Activated naive CD4-positive, alpha-beta T cell (primary cell): Measurements from ENCODE around the gene RASGRP2.

Experiments used
- DNase-seq, 4 experiments: peaks; one replicate each; lab custom pipeline; 2025; lab: John Stamatoyannopoulos, UW

Gene RASGRP2

DNA sequence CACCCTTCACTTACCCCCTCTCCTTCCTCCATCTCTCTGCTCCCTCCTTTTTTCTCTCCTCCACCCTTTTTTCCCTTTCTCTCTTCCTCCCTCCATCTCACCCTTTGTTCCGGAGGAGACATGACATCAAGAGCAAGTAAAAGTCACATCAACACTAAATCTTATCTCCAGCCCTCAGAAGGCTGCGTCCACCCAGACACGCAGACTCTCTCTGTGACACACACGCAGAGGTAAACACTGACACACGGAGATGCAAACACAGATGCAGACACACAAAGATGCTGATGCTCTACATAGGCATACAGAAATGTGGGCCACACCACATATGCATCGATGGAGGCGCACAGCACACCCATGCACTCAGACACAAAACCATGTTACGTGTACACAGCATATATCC, 47.9 kb downstream of the RASGRP2 start:
- no peak for DNase-seq

DNA sequence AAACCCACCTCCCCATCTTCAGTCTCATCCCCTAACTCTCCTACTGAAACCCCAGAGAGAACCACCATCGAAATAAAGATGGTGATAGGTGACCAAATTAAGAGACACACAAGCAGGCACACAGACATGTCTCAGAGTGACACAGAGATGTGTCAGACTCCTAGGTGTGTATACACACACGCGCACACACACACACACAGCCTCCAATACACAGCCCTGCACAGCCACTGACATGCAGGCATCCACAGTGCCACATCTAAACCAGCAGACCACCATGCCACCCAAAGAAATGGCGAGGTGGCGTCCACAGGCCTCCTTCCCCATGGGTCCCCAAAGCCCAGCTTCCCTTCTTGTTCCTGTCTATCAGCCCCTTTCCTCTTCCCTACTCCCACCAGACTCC, 48.4 kb downstream of the RASGRP2 start:
- no peak for DNase-seq

DNA sequence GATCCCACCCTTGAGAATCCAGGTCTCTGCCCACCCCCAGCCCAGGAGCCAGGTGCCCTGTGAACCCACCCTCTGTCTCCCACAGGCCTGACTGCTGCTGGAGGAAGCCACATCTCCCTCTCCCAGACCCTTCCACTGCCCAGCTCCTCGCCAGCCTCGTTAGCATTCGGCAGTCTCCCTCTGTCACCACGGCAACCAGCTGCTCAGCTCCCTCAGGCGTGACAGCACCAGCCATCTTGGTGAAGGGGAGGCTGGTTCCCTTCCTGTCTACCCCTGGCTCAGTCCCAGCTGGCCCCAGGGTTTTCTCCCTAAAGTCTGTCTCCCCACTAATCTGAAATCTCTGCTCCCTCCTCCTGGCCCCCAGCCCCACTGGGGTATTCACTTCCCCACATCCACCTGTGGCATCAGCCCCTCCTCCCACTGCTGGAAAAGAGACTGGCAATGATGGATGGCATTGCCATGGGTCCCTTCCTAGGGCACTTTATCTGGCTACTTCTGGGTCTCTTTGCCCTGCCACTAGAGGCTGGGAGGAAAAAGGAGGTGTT, 49.0 kb downstream of the RASGRP2 start:
- no peak for DNase-seq

DNA sequence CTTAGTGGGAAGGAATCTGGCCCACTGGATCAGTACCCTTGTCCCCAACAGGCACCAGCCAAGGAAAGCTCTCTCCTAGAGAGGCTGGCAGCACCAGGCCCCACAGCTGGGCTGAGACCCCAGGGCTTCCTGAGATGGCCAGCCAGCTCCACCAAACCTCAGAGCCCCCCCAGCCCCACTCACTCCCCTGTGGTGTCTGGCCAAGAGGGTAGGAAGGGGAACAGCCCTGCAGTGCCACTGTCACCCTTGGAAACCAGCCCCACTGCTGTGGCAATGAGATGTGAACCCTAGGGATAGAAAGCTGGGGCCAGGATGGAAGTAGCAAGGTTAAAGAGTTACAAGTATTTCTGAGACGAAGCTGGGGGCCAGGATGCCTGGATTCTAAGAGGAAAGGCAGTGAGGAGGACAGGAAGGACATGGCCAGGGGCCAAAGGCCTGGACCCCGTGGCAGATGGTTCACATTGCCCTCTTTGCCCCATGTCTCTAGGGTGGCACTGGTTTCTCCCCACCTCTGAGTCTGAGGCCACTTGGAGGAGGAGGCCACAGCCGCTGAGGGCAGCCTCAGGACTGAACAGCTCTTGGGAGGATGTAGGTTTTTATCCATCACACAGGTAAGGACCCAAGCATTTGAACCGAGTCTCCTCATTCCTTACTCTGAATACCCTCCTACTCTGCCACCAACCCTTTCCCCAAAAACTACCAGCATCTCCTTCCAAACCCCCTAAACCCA, 49.8 kb downstream of the RASGRP2 start:
- no peak for DNase-seq

DNA sequence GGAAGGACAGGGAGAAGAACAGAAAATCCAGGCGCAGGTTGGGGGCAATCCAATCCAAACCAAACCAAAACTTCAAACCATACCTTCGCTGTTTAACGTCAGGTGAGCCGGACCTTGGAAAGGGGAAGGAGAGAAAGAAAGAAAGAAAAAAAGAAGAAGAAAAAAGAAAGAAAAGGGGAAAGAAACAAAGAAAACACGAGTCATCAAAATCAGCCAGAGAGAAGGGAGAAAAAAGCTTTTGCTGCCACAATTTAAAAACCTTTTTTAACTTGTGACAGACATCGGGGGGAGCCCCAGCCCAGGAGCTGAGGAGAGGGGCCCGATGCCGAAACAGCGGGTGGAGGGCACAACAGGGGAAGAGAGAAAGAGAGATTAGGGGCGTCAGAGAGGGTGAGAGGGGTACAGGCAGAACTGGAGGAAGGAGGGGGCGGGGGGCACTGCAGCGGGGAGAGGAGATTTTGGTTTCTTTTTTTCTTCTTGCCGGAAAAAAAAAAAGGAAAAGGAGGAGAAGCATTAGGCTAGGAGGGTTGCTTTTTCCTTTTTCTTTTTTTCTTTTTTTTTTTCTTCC, 51.1 kb downstream of the RASGRP2 start:
- DNase-seq, result no peak

DNA sequence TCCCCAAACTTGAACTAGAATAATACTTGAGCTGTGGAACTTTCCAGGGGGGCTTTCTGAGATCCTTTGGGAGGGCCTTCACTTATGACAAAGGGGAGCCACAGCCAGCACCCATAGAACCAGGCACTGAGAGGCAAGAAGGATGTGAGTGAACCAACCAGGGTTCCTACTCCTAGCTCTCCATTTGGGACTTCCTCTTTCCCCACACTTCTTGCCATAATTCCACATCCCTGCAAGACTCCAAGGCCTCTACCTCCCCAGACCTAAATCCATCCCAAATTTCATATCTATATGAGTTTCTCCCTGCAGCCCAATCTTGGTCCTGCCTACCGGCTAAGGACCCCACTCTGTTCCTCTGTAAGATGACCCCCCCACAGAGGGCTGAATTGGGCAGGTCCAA, 52.4 kb downstream of the RASGRP2 start:
- DNase-seq, result no peak

DNA sequence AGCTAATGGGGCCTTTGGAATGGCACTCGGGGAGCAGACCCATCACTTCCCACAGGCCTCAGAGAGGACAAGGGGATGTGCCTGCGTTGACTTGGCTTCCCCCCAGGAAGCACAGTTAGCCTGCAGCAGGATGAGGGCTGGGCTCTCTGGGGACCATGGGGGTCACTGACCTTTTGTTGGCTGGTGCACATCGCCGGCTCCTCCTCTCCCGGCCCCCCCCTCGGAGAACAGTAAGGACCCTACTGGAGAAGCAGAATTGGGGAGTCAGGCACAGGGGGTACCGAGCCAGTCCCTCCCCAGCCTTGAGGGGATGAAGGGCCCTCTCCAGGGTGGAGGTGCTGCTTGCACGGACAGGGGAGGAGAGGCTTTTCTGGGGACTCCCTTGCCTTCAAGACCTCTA, 53.7 kb downstream of the RASGRP2 start:
- DNase-seq, result no peak

DNA sequence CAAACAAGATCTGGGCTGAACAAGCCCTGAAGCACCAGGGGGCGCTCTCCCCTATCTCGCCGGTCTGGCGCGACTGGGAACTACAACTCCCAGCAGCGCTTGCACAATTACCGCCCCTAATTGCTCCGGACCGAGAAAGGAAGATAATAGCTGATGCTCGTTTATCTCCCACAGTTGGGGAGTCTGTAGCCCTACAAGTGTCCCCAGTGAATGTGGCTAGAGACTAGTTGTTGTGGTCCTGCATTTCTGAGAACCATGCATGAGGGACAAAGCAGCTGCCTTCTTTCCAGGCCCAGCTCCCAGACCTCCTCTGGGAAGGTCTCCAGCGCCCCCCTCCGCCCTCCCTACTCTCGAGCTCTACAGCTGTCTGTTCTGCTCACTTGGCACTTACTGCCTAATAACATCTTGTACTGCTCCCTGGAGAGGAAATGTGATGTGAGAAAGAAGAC, 55.4 kb downstream of the RASGRP2 start:
- DNase-seq, result peak; percentile 81 to 91 (median 86)

DNA sequence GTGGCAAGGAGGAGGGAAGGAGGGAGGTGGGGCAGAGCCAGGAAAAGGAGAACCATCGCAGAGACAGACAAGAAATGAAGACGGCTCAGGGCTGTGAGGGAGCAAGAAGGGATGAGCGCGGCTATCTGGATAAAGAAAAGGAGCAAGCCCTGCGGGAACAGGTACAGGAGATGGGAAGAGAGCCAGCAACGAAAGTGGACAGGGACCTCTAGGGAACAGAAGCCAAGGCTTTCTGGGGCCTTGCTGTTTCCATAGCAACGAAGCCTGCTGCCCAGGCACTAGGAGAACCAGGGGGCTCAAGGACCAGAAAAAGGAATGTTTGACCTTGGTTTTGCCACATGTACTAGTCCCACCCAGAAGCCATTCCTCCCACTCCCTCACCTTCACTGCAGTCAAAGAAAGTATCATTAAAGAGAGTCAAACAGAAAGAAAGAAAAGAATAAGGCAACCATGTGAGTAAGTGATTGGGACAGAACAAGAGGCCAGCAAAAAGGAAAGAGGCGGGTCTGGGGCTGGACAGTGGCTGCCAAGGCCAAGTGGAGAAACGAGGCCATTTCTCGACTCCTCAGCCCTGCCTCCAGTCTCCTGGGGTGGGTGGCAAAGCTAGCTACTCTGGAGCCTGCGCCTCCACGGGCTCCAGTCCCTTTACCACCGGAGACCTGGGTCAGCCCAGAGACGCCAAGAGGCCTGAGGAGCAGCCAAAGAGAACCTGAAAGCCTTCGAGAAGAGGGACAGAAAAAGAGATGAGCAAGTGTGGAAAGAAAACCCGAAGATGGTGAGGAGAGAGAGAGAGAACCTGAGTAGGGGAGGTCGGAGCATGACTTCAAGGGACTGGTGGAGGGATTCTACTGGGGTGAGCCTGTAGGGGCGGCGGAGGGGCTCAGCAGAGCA, 56.1 kb downstream of the RASGRP2 start:
- no peak for DNase-seq

DNA sequence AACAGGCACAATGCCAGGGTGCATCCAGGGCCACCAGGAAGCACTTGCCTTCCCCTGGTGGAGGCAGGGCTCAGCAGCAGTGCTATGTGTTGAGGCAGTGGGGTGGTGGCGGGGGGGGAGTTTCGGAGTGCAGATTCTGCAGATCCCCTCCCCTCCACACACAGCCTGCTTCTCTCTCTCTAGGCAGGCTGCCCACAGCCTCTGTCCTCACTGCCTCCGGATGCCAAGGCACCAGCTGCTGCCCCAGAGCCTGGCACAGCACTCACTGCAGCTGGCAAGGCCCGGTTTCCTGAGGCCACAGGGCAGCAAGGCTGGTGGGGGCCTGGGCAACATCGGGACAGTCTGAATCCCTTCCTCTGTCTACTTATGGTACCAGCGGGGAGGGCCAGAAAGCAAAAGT, 56.7 kb downstream of the RASGRP2 start:
- DNase-seq, result no peak

DNA sequence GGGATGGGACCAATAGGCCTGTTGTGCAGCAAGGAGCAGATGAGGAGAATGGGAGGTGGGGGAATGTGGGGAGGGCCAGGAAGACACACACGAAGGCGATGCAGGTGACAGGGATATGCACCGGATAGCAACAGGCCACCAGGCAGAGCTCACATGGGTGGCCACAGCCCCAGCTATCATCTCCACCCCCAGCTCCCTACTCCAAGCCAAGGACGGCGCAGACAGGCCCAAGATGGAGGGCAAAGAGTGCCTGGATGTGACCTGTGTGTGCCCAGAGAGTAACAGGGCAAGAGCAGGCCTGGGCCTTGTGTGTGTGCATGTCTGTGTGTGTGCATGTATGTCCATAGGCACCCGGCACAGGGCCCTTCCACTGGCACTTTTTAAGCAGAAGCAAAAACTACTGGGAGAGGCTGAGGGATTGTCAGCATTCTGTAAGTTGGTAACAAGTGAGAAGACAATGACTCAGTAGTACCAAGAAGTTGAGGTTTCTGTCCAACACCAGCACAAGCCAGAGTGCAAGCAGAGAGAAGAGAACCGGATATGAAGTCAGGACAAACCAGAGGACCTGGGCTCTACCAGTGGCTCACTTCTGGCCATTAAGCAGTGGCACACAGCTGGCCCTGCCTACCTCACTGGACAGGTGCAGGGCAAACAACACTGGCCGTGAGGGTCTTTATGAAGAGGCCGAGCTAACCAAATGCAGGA, 57.3 kb downstream of the RASGRP2 start:
- no peak for DNase-seq

DNA sequence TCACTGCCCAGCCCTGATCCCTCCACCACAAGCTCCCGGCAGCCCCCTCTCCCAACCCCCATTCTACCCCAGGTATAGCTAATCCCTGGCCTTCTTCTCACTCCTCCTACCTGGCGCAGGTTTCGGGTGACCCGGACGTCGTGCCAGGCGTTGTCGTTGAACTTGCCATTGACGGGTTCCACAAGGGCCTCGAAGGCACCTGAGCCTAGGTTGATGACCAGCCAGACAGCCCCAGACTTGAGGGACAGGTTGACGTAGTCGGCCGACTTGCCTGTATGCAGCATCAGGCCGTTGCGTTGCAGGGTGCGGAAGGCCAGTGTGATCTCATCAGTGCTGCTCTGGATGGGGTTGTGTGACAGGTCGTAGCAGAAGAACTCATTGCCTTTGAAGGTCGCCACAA, 58.4 kb downstream of the RASGRP2 start:
- DNase-seq, result no peak

DNA sequence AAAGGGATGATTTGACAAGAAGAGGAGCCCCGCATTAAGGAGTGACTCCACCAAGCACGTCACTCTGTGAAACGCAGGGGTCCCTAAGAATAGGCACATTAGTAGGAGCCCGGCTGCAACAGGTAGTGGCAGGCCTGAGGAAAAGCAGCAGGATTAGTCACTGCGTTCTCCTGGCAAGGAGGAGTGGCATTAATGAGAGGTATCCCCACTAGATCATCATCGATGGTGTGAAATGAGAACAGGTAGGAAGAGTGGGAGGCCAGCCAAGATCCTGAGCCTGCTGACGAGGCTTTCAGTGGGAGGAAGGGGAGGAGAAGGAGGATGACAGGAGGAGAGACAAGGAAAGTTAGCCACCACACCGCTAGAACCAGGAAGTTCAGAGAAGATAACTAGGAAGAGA, 59.6 kb downstream of the RASGRP2 start:
- no peak for DNase-seq

DNA sequence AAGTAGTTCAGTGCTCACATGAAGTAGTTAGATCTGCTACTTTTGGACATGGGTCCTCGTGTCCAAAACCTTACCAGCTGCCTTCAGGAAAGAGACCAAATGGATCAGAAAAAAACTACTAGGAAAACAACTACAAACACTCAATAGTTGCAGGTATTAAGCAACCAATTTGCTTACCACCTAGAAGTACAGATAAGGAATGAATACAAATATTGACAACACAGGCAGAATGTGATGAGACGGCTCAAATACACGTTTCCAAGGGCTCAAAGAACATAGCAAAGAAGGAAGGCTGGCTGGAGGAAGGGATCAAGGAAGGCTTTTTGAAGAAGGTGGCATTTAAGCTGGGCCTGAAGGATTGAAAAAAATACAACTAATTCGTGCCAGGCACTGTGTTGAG, 62.8 kb downstream of the RASGRP2 start:
- no peak for DNase-seq

DNA sequence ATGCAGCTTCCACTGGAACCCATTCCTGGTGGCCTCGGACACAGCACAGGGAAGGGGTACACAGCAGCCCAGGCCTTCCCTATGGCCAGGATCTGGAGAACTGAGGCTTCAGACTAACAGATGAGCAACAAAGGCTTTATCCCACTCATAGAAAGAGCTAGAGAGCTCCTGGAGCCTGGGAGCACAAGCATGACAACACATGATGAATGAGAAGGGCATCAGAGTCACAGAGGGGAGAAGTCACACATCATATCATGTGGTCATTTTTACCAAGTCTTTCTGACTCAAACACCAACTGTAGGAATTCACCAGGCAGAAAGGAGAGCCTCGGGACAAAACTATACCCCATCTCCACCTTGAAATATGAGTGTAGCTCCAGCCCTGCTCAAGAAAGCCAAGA, 64.1 kb downstream of the RASGRP2 start:
- DNase-seq, result no peak

DNA sequence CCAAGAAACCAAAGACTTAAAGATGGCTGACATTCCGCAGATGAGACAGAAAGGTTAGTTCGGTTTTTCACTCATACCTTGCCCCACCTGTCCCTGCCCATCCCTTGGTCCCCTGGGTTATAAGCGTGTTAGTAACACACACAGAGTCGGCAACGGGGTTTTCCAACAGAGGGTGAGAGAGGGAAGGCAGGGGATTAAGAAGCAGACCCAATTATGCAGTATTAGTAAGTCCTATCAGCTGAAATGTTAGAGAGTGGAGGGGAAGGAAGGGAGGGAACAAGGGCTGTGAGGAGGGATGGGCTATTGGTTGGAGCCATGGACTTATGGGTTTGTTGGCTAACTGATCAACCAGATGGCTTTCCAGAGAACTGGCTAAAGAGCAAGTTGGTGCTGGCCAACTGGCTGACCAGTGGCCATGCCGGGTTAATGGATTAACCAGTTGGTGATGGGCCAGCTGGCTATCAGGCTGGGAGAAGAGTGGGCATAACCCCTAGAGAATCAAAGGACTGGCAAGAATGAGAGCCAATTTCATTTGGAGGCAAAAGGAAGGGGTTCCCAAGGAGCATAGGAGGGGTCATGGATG, 66.4 kb downstream of the RASGRP2 start:
- DNase-seq, result no peak
